ENCODE results near the gene TMEM250.
"Not testable (repeated sequence)": the region's sequence is repeated elsewhere in the genome, so short reads cannot be mapped to it uniquely, and the experiment has no call there.

The TMEM250 gene, protein sequence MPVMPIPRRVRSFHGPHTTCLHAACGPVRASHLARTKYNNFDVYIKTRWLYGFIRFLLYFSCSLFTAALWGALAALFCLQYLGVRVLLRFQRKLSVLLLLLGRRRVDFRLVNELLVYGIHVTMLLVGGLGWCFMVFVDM

DNA sequence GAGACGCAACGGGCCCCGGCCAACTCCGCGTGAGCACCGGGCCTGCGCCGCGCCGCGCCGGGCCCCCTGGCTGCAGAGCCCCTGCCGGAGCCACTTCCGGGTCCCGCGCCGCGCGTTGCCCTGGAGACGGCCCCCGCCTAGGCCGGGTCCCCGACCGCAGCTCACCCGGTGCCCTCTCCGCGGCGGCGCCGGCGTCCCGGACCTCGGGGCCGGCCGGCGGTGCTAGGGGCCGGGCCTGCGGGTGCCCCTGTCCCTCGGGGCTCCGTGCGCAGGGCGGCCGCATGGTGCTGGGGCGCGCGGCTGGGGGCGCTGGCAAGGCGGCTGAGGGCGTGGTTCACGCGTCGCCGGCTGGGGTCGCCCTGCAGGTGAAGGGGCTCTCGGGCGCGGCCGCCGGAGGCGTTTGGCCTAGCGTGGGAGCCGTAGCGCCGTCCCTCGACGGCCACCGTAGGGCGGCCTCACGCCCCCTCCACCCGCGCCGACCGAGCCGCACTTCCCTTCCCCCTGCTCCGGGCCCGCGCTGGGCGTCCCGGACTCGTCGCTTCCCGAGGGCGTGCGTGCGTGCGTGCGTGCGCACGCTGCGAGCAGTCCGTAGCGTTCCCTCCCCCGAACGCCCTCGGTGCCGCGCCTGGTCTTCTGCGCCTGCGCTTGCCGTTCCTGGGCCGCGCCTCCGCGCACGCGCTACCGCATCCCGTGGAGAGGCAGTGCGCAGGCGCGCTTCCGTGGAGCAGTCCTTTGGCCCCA lies at the start of gene TMEM250:
Gene TMEM250, minus strand, starts transcription at position 556 of the 741 bp plus-strand sequence. CDS start 1,975 bp downstream, outside the sequence.
- DNase-seq (ENCODE audit: low read depth, low spot score) = peak; percentile 95

DNA sequence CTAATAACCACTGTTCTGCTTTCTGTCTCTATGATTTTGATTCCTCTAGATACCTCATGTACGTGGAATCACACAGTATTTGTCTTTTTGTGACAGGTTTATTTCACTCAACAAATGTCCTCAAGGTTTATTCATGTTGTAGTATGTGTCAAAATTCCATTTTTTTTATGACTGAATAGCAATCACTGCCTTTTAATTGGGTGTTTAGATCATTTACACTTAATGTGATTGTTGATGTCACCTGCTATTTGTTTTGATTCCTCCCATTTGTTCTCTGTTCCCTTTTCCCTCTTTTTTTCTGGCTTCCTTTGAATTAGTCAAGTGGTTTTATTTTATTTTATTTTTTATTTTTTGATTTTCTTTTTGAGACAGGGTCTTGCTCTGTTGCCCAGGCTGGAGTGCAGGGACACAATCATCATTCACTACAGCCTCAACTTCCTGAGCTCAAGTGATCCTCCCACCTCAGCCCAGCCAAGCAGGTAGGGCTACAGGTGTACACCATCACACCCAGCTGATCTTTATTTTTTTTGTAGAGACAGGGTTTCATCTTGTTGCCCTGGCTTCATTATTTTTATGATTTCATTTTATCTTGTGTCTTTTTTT lies 44.7 kb upstream of the TMEM250 start:
- DNase-seq (ENCODE audit: low read depth, low spot score) = no peak

DNA sequence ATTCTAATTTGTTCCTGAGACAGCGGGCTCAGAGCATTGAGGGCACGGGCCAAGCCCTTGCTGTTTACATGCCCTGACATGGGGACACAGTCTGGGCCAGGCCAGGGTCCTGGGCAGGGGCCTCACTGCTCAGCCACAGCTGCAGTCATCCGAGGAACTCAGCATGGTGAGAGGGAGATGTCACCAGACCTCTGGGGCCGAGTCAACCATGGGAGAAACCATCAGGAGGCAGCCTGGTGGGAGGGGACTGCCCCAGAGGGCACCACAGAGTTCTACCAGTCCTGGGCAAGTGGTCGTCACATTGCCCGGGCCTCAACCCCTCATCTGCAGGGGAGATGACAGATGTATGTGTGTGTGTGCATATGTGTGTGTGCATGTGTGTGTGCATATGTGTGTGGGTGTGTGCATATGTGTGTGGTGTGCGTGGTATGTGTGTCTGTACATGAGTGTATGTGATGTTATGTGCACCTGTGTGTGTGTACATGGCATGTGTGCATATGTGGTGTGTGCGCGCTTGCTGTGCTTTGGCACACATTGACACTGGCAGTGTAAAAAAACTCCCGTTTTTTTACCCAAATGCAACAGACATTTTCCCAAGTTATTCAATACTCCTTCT lies 42.4 kb upstream of the TMEM250 start:
- no peak for DNase-seq (ENCODE audit: low read depth, low spot score)

DNA sequence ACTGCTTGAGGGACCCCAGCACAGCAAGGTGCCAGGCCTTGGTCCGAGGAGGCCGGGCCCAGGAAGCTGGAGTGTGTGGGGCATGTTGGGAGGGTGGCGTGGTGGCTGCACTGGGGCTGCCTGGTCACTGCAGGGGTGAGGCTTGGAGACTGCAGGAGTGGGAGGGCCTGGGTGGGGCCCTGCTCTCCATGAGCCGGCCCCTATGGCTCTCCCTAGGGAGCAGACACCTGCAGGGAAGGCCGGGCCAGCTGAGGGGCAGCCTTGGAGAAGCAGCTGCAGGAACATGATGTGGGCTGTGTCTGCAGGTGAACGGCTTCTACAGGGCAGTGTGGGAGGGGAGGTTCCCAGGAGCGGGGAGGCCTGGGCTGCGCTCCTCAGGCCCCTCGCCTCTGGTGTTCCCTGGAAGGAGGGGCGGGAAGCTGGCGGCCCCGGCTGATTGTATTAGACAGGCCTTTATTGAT lies 41.7 kb upstream of the TMEM250 start:
- no peak for DNase-seq (ENCODE audit: low read depth, low spot score)

DNA sequence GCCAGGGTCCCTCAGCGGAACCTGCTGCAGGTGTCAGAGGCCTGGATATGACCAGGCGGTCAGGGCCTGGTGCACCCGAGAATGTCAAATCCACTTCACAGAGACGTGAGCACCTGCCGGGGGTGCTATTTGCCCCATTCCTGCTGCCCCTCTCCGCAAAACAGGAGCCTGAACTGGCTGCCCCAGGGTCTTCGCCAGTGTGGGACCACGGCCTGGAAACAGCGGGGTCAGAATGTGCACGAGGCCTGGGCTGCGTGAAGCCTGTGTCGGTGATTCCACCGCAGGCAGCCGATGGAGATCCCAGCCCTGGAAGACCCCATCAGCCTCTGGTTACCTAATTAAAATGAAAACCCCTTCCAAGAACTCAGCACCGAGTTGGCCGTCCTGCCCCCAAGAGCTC lies 41.2 kb upstream of the TMEM250 start:
- no peak for DNase-seq (ENCODE audit: low read depth, low spot score)

DNA sequence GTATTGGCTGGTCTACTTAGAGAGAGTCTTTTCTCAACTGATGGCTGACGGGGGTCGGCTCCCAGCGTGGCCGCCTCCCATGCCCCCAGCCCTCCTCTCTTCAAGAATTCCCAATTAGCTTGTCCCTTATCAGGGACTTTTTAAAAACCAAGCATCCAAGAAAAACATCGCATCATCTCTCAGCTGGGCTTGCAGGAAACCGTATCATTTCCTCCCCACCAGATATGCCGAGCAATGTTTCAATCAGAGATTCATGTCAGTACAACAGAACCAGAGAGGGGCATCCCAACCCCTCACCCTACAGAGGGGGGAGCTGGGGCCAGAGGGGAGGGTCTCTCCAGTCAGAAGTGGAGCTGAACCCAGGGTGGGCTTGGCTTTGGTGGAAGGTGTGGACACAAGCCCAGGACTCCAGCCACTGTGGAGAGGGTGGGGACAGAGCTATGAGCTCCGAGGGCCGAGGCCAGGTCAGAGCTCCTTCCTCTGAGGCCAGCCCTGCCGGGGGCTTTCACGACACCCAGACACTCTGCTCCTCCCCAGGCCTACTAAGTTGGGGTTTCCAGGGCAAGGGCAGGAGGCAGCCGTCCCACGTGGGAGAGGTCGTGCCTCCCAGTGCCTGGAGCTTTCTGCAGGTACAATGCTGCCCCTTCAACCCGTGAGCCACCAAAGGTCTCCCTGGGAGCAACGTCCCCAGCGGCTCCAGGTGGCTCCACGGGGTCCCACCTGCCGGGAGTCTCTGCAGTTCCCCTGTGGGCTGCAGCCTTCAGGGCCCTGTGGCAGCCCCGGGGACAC lies 39.0 kb upstream of the TMEM250 start:
- no peak for DNase-seq (ENCODE audit: low read depth, low spot score)

DNA sequence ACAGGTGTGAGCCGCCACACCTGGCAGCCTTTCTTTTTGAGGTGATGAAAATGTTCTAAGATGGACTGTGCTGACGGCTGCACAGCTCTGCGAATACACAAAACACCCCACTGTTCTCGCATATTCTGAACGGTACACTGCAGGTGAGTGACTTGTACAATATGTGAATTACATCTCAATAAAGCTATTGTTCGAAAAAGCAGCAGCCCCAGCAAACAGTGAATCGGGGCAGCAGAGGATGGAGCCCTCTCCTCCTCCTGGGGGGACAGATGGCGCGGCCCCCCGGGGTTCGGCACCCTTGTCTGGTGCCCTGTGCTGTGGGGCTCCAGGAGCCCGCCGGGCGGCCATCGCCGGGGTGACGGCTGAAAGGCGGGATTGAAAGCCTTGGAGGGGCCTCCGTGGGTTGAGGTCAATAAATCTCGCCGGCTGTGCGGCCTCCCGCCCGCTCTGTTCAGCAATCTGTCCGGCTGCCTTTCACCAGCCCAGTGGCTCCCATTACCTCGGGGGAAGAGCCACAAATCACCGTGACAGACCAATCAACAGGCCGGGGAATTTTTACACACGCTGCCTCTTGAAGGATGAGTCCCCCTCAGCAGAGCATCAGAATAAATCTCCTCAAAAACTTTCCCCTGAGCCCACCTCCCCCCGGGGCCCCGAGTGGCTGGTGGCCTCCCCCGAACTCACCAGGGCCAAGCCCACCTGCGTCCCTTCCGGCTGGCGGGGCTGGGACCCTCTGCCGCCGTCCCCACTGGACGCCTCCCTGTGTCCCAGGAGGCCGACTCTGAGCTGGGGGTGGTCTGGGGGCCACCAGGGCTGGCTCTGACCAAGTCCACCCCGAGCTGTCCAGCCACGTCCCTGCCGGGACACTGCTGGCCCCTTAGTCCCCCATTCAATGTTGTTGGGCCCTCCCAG lies 37.8 kb upstream of the TMEM250 start:
- DNase-seq (ENCODE audit: low read depth, low spot score) = no peak

DNA sequence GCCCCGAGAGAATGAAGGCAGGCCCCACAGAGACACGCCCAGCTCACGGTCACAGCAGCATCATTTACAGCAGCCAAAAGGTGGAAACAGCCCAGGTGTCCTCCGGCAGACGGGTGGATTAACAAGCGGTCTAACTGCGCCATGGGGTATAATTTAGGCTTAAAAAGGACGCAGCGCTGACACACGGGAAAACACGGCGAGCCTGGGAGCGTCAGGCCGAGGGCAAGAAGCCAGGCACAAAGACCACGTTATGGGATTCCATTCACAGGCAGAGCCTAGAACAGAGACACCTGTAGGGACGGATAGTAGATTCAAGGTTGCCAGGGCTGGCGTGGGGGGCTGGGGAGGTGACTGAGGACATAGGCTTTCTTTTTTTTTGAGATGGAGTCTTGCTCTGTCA lies 36.9 kb upstream of the TMEM250 start:
- DNase-seq (ENCODE audit: low read depth, low spot score) = no peak

DNA sequence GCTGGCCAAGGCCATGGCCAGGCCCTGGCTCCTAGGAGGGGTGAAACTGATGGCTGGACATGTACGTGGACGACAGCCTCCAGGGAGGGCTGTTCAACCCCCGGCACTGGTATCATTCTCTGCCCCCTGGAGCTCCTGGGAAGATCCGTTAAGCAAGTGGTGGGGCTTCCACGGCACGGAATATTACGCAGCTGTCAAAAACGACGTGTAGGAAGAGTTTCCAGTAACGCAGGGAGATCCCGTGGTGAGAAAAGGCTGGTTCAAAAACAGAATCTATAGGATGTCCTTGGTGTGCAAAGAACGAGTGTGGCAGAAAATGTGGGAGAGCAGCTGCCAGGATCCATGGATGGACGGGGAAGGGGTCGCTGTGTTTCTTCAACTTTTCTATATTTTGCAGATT lies 36.3 kb upstream of the TMEM250 start:
- no peak for DNase-seq (ENCODE audit: low read depth, low spot score)

DNA sequence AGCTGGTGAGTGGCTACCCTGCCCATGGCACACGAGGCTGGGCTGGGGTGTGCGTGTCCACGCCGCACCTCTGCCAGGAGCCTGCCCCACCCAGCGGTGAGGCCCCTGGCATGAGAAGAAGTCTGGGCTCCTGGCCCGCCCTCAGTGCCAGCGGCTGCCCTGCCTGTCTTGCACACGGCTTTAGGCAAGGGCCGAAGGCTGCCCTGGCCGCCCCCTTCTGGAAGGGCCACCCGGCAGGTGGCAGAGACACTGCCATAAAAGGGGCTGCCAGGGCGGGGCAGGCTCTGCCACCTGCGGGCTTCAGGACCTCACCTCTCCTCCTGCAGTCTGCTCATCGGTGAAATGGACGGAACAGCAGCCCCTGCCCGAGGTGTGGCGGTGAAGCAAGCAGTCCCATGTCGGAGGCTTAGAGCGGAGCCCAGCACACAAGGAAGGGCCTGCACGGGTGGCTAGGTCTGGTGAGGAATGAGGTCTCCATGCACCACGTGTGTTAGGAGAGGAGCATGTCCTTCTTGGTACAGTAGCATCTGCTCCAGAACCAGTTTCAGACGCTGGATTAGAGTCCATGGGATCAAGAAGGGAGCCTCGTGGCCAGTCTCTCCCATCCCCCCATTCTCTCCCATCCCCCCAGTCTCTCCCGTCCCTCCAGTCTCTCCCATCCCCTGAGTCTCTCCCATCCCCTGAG lies 34.8 kb upstream of the TMEM250 start:
- DNase-seq (ENCODE audit: low read depth, low spot score) = no peak

DNA sequence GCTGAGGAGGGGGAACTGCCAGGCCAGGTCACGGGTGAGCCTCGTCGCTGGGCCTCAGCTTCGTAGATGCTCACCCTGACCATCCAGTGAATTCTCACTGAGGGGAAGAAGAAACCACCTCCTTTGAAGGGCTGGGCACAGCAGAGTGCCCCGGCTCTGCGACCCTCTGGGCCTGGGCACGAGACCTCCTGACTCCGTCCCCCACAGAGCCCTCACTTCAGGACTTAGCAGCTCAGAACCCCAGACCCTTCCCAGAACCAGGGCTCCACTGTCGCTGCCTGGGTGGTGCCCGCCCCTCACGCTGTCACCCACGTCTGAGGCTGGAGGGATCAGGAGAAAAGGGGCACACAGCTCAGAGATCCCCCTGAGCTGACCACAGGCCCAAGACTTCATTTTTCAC lies 34.3 kb upstream of the TMEM250 start:
- no peak for DNase-seq (ENCODE audit: low read depth, low spot score)

DNA sequence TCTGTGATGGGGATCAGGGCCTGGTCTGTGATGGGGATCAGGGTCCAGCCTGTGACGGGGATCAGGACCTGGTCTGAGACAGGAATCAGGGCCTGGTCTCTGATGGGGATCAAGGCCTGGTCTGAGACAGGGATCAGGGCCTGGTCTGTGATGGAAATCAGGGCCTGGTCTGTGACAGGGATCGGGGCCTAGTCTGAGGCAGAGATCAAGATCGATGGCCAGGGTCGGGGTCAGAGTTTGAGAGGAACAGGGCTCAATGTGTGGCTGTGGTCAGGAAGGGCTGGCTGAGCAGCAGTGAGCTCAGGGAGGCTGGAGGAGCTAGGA lies 33.8 kb upstream of the TMEM250 start:
- DNase-seq (ENCODE audit: low read depth, low spot score) = no peak

DNA sequence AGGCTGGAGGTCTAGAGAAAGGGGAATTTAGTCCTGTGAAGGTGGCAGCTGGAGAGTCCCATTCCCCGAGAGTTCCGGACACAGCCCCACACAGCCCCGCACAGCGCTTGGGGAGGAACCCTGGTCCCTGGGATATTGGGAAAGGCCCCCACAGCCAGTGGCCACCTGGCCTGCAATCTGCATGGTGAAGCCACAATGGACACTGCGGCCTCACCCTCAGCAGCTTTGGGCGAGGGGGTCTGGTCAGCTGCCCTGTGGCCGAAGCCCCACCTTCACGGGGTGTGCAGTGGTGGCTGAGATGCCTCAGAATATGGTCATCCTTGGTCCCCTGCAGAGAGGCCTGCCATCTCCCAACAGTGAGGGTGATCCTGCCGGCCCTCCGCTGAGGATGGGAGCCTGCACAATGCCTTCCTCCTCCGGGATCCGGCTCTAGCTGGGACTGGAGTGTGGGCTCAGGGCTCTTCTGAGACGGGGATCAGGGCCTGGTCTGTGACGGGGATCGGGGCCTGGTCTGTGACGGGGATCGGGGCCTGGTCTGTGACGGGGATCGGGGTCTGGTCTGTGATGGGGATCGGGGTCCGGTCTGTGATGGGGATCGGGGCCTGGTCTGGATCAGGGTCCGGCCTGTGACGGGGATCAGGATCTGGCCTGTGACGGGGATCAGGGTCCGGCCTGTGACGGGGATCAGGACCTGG lies 33.3 kb upstream of the TMEM250 start:
- DNase-seq (ENCODE audit: low read depth, low spot score) = no peak

DNA sequence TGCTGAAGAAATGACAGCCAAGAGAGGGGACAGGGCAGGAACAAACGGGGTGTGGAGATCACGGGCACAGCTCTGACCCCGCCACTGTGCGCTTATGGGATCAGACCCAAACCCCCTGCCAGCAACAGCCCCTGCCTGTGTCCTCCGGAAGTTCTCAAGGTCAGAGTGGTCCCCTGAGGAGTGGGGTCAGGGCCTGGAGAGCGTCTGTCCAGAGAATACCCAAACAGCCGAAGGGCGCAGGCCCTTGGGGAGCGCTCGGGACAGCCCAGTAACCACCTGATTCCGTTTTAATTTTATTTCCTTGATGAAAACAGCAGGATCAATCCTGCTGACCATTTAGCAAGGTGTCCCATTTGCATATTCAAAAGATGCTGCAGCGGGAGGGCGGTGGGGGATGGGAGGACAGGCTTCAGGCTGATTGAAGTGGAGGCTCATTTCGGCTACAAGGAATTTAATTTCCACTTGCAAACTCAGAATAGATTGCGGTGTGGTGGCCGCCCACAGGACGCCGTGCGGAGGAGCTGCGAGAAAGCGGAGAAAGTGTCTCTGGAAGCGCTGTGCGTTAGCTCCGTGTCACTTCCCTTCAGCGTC lies 32.6 kb upstream of the TMEM250 start:
- no peak for DNase-seq (ENCODE audit: low read depth, low spot score)

DNA sequence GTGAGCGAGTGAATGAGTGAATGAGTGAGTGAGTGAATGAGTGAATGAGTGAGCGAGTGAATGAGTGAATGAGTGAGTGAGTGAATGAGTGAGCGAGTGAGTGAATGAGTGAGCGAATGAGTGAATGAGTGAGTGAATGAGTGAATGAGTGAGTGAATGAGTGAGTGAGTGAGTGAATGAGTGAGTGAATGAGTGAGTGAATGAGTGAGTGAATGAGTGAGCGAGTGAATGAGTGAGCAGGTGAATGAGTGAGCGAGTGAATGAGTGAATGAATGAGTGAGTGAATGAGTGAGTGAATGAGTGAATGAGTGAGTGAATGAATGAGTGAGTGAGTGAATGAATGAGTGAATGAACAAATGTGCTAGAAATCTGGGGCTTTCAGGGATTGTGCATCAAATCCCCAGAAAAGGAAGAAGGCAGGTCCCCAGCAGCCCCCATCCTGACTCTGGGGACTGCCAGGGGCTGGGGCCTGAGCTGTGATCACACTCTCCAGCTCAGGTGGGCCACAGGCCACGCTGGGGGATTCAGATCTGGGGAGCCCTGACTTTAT lies 32.1 kb upstream of the TMEM250 start:
- not testable (repeated sequence) for DNase-seq (ENCODE audit: low read depth, low spot score)

DNA sequence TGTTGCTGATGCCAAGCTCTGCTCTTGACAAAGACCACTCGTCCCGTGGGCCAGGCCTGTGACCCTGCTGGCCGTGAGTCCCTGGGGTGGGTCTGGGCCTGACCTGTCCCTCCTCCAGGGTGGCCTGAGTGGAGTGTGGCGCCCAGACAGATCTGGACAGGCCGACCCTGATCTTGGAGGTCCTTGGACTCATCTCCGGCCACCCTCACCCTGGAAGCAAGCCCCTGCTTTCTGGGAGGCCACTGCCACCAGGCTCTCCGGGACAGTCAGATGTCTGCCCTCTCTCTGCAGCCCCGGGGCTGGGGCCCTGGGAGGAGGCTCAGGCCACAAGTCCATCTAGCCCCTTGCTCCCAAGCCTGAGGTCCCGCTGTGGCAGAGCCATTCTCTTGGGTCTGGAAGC lies 31.2 kb upstream of the TMEM250 start:
- DNase-seq (ENCODE audit: low read depth, low spot score) = no peak

DNA sequence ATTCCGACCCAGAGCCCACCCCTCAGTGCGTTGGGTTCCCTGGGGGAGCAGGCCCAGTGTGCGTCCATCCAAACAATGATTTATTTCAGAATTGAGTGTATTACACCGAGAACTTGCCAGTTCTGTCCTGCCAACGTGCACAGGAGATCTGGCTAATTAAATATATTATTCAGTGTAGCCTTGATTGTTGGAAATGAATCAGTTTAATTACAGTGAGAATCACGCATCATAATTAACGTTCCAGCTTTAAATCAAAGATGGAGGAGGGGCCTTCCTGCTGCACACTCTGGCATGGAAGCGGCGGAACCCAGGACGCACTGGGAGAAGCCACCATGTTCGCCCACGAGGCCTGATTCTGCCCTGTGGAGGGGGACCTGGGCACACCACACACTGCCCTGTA lies 30.7 kb upstream of the TMEM250 start:
- DNase-seq (ENCODE audit: low read depth, low spot score) = no peak

DNA sequence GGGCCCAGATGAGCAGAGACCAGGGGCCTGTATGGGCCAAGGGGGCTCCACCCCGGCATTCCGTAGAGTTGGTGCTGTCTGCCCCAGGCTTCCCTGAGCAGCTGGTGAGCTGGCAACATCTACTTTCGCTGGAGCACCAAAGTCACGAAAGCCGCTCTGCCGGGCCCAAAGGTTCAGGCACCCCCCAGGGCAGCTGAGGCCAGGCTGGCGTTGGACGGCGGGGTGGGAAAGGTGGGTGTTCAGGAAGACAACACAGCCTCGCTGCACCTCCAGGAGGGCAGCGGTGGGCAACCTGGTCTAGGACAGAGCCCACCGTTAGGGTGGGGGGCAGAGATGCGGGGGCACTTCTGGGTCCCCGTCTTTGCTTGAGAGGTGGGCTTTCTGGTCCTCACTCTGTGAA lies 30.1 kb upstream of the TMEM250 start:
- DNase-seq (ENCODE audit: low read depth, low spot score) = no peak
